K562 (cell line): ENCODE results near the gene C12orf54.
"Not testable (repeated sequence)": the region's sequence is repeated elsewhere in the genome, so short reads cannot be mapped to it uniquely, and the experiment has no call there.

Source experiments
- BHLHE40 ChIP-seq: IDR thresholded peaks from 2 replicates; pipeline ENCODE4 v1.6.1; 2011; ENCODE audit warnings: low read length, improper control_type of control experiment
- CEBPB ChIP-seq: fragments of 450-650 bp; IDR thresholded peaks from 2 replicates; pipeline ENCODE4 v1.6.1; 2016; ENCODE audit warnings: missing genetic modification characterization, missing compliant biosample characterization
- CEBPZ ChIP-seq: fragments of 150-350 bp; IDR thresholded peaks from 2 replicates; pipeline ENCODE4 v1.6.1; 2014; ENCODE audit warnings: low read depth, mild to moderate bottlenecking, low read length, borderline replicate concordance
- CHD2 ChIP-seq: IDR thresholded peaks from 2 replicates; pipeline ENCODE4 v1.6.1; 2011; ENCODE audit warnings: low read depth, low read length
- EGR1 ChIP-seq: fragments of 450-650 bp; conservative IDR thresholded peaks from 2 replicates; pipeline ENCODE4 v1.6.1; 2017; ENCODE audit warnings: mild to moderate bottlenecking
- MED1 ChIP-seq: sonication (generic); formaldehyde crosslinking; IDR thresholded peaks from 2 replicates; pipeline ENCODE4 v1.8.1; 2023; ENCODE audit warnings: missing genetic modification reagents, borderline replicate concordance
- POLR2A ChIP-seq: fragments of 450-650 bp; conservative IDR thresholded peaks from 2 replicates; pipeline ENCODE4 v1.6.1; 2016
- TARDBP ChIP-seq: fragments of 450-650 bp; IDR thresholded peaks from 2 replicates; pipeline ENCODE4 v1.6.1; 2016
- TCF7 ChIP-seq: sonication (generic); IDR thresholded peaks from 2 replicates; pipeline ENCODE4 v1.6.1; 2016; ENCODE audit warnings: antibody characterized with exemption, borderline replicate concordance
- USF2 ChIP-seq: sonication (generic); formaldehyde crosslinking; IDR thresholded peaks from 2 replicates; pipeline ENCODE4 v1.5.0; 2020; ENCODE audit warnings: missing genetic modification reagents
- ZBTB34 ChIP-seq: fragments of 250-450 bp; sonication (Bioruptor Pico); IDR thresholded peaks from 2 replicates; pipeline ENCODE4 v1.8.0; 2021; ENCODE audit warnings: mild to moderate bottlenecking, moderate library complexity

- not testable (repeated sequence) for TF ChIP-seq CEBPZ; BHLHE40; MED1 (CRISPR knock-in tag); ZBTB34 (CRISPR knock-in tag); USF2 (CRISPR knock-in tag); TCF7; TARDBP; CHD2; POLR2A; CEBPB; EGR1
These were observed 48.3 kb upstream of the C12orf54 start for GRCh38 chr12:48434016-48434415.
